ENCODE measurements around the gene TTC21A.

The TTC21A gene

GRCh38 chr3:39121621-39122020 lies 14.1 kb downstream of the TTC21A start:
- H3K4me1 Mint-ChIP-seq, result peaks cover 3% of the 10 kb centered on the region
- no peaks in the 10 kb centered on the region for H3K9me3 Mint-ChIP-seq
- H3K27me3 Mint-ChIP-seq, result no peaks in the 10 kb centered on the region

GRCh38 chr3:39122813-39123212 lies 15.3 kb downstream of the TTC21A start:
- DNase-seq, result no peak
- H3K4me3 Mint-ChIP-seq, result no peak overlapping the region
- no peaks in the 10 kb centered on the region for H3K9me3 Mint-ChIP-seq
- H3K4me1 Mint-ChIP-seq, result peaks cover 14% of the 10 kb centered on the region
- H3K36me3 Mint-ChIP-seq (ENCODE audit: low read depth), result no peaks in the 10 kb centered on the region
- no peak overlapping the region for H3K27ac Mint-ChIP-seq
- no peaks in the 10 kb centered on the region for H3K27me3 Mint-ChIP-seq
- ATAC-seq, result no peak

More at GRCh38 chr3:39121621-39122020, 14.1 kb downstream of the TTC21A start:
- ATAC-seq (no peak), DNase-seq (no peak)
- Mint-ChIP-seq H3K36me3 (ENCODE audit: low read depth) (no peaks in the 10 kb centered on the region), H3K27ac (no peak overlapping the region), H3K4me3 (no peak overlapping the region)

DNA sequence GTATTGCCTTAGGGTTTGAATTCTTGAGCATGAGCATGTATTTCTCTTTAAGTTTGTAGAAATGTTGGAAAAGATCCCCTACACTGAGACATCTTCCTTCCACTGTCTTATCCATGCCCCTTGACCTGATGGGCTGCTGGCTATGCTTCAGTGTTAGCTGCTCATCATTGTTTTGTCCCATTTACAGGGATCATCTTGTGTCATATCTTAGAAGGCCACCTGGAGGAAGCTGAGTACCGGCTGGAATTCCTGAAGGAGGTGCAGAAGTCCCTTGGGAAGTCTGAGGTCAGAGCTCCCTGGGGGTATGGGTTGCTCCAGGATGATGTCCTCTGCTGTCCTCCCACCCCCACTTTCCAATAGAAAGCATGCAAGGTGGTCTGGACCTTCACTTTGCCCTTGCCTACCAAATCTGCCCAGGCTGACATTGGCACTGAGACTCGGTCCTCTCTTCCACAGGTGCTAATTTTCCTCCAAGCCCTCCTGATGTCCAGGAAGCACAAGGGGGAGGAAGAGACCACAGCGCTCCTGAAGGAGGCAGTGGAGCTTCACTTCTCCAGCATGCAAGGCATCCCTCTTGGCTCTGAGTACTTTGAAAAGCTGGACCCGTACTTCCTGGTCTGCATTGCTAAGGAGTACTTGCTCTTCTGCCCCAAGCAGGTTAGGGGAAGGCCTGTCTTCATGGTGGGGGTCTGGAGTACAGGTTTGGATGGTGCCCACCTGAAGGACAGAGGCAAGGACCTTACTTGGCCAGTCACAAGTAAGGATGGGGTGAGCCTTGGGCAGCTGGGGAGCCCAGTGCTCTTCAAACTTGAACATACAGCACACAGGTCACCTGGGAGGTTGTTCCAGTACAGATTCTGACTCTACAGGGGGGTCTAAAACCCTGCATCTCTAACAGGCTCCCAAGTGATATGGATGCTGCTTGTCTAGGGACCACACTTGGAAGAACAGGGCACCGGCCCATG lies 17.7 kb downstream of the TTC21A start:
- peaks cover 18% of the 10 kb centered on the region for H3K4me1 Mint-ChIP-seq
- no peak overlapping the region for H3K27ac Mint-ChIP-seq
- ATAC-seq (no peak), DNase-seq (no peak)
- no peak overlapping the region for H3K4me3 Mint-ChIP-seq
- H3K27me3 Mint-ChIP-seq, result no peaks in the 10 kb centered on the region
- H3K9me3 Mint-ChIP-seq, result no peaks in the 10 kb centered on the region
- H3K36me3 Mint-ChIP-seq (ENCODE audit: low read depth), result no peaks in the 10 kb centered on the region

DNA sequence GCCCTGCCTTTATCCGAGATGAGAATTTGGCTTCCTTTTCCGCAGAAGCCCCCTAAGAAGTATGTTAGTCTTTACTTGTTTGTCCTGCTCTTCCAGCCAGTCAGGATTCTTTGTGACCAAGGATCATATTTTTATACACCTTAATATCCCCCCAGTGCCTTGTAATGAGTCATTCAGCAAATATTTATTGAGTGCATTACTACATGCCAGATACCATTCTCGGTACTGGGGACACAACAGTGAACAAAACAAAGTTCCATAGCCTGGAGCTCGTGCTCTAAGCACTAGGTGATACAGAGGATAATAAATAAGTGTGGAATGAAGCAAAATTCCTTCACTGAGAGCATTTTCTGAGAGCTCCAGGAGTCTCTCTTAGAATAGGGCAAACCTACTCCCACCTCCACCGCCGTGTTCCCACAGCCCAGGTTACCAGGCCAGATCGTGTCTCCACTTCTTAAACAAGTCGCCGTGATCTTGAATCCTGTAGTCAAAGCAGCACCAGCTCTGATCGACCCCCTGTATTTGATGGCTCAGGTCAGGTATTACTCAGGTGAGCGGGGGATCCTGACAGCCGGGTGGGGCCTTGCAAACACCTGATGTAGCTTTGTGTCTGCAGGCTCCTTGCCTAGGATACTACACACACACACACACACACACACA lies 18.5 kb downstream of the TTC21A start:
- H3K4me1 Mint-ChIP-seq, result peaks cover 18% of the 10 kb centered on the region
- H3K4me3 Mint-ChIP-seq, result no peak overlapping the region
- no peak for ATAC-seq
- no peak for DNase-seq
- H3K27me3 Mint-ChIP-seq, result no peaks in the 10 kb centered on the region
- H3K27ac Mint-ChIP-seq, result no peak overlapping the region
- no peaks in the 10 kb centered on the region for H3K9me3 Mint-ChIP-seq
- H3K36me3 Mint-ChIP-seq (ENCODE audit: low read depth), result no peaks in the 10 kb centered on the region

DNA sequence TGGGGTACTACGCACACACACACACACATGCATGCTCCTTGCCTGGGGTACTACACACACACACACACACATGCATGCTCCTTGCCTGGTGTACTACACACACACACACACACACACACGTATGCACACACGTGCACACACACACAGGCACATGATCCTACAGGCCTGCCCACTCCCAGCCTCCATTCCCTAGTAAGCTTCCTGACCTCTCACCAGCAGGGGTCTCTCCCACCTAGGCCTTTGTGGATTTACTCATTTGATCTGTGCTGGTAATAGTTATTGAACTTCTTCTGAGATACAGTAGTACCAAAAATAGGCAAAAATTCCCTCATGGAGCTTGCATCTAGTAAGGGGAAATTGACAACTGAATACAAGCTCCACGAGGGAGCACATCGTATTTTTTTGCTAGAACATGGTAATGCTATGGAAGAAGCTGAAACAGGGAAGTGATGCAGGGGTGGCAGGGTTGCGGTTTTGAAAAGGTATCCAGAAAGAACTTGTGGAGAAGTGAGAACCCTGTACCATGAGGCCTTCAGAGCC lies 19.1 kb downstream of the TTC21A start:
- no peak overlapping the region for H3K27ac Mint-ChIP-seq
- H3K36me3 Mint-ChIP-seq (ENCODE audit: low read depth), result no peaks in the 10 kb centered on the region
- H3K9me3 Mint-ChIP-seq, result no peaks in the 10 kb centered on the region
- peaks cover 18% of the 10 kb centered on the region for H3K4me1 Mint-ChIP-seq
- H3K4me3 Mint-ChIP-seq, result no peak overlapping the region
- DNase-seq (peak; percentile 45), ATAC-seq (peak; percentile 57)
- no peaks in the 10 kb centered on the region for H3K27me3 Mint-ChIP-seq

DNA sequence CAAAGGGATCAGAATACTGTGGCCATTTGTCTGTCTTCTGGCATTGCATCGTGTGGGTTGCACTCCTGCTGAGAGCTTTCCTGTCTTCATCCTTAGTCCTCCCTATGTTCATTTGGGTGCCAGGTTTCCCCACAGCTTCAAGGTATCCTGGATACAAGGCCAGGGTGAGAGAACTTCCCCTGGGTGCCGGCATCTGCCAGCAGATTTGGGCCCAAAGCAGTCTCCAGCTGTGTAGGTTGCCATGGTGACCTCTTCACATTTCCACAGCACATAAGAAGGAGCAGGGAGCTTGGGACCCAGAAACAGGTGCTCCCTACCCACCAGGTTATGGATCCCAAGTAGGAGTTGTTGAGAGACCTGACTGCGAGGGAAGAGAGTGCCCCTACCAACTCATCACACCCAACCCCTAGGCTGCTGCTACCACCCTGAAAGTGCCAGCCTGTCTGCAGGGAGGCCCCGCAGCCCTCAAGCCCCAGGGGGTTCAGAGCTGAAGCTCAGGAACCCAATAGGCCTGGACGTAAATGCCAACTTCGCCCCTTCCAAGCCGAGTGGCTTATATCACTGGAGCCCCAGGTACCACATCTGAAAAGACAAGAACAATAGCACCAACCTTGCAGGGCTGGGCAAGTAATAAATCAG lies 19.9 kb downstream of the TTC21A start:
- ATAC-seq, result no peak
- H3K4me1 Mint-ChIP-seq, result peaks cover 18% of the 10 kb centered on the region
- H3K9me3 Mint-ChIP-seq, result no peaks in the 10 kb centered on the region
- H3K27me3 Mint-ChIP-seq, result no peaks in the 10 kb centered on the region
- H3K4me3 Mint-ChIP-seq, result no peak overlapping the region
- no peak for DNase-seq
- no peaks in the 10 kb centered on the region for H3K36me3 Mint-ChIP-seq (ENCODE audit: low read depth)
- H3K27ac Mint-ChIP-seq, result no peak overlapping the region

GRCh38 chr3:39127908-39128304 lies 20.4 kb downstream of the TTC21A start:
- Mint-ChIP-seq H3K27me3 (no peaks in the 10 kb centered on the region), H3K4me3 (no peak overlapping the region), H3K9me3 (no peaks in the 10 kb centered on the region), H3K4me1 (peaks cover 18% of the 10 kb centered on the region), H3K36me3 (ENCODE audit: low read depth) (no peaks in the 10 kb centered on the region), H3K27ac (no peak overlapping the region)
- no peak for ATAC-seq
- DNase-seq, result no peak

GRCh38 chr3:39128951-39129350 lies 21.5 kb downstream of the TTC21A start:
- Mint-ChIP-seq H3K27me3 (no peaks in the 10 kb centered on the region), H3K4me3 (no peak overlapping the region), H3K27ac (no peak overlapping the region), H3K9me3 (no peaks in the 10 kb centered on the region), H3K36me3 (ENCODE audit: low read depth) (no peaks in the 10 kb centered on the region), H3K4me1 (peaks cover 21% of the 10 kb centered on the region)
- DNase-seq (no peak), ATAC-seq (no peak)

GRCh38 chr3:39130026-39130425 lies 22.5 kb downstream of the TTC21A start:
- H3K36me3 Mint-ChIP-seq (ENCODE audit: low read depth), result no peaks in the 10 kb centered on the region

DNA sequence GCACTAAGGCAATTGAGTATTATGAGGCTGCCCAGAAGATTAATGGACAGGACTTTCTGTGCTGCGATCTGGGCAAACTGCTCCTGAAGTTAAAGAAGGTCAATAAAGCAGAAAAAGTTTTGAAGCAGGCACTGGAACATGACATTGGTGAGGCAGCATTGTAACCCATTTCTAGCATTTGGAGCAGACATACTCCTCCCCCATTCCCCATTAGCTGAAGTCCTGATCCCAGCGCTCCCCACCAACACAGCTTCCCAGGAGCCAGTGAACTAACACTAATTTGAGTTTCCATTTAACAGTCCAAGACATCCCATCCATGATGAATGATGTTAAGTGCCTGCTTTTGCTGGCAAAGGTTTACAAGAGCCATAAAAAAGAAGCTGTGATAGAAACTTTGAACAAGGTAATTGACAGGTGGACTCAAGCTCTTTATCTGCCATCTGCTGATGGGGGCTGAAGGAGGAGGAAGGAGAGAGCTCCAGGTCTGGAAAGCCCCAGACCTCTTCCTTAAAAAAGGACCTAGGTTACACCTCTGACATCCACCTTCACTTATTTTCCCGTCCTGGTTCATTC lies 23.3 kb downstream of the TTC21A start:
- Mint-ChIP-seq H3K9me3 (no peaks in the 10 kb centered on the region), H3K27me3 (no peaks in the 10 kb centered on the region), H3K27ac (no peak overlapping the region), H3K36me3 (ENCODE audit: low read depth) (no peaks in the 10 kb centered on the region), H3K4me1 (peaks cover 21% of the 10 kb centered on the region), H3K4me3 (no peak overlapping the region)
- DNase-seq (no peak), ATAC-seq (no peak)

More at GRCh38 chr3:39130026-39130425, 22.5 kb downstream of the TTC21A start:
- DNase-seq, result no peak
- H3K9me3 Mint-ChIP-seq, result no peaks in the 10 kb centered on the region
- H3K4me1 Mint-ChIP-seq, result peaks cover 21% of the 10 kb centered on the region
- no peak overlapping the region for H3K27ac Mint-ChIP-seq
- no peak for ATAC-seq
- no peak overlapping the region for H3K4me3 Mint-ChIP-seq
- H3K27me3 Mint-ChIP-seq, result no peaks in the 10 kb centered on the region

- H3K27ac Mint-ChIP-seq, result no peak overlapping the region
Measured at GRCh38 chr3:39132096-39133092, 24.9 kb downstream of the TTC21A start.

GRCh38 chr3:39133093-39133490 lies 25.6 kb downstream of the TTC21A start:
- DNase-seq, result no peak
- Mint-ChIP-seq H3K36me3 (ENCODE audit: low read depth) (no peaks in the 10 kb centered on the region), H3K27me3 (no peaks in the 10 kb centered on the region), H3K27ac (no peak overlapping the region), H3K4me1 (peaks cover 4% of the 10 kb centered on the region), H3K4me3 (no peak overlapping the region), H3K9me3 (no peaks in the 10 kb centered on the region)
- ATAC-seq, result no peak

More at GRCh38 chr3:39132096-39133092, 24.9 kb downstream of the TTC21A start:
- Mint-ChIP-seq H3K27me3 (no peaks in the 10 kb centered on the region), H3K4me3 (no peak overlapping the region), H3K36me3 (ENCODE audit: low read depth) (no peaks in the 10 kb centered on the region), H3K9me3 (no peaks in the 10 kb centered on the region), H3K4me1 (peaks cover 11% of the 10 kb centered on the region)
- DNase-seq (no peak), ATAC-seq (no peak)

- Mint-ChIP-seq H3K4me3 (no peak overlapping the region), H3K27ac (no peak overlapping the region), H3K27me3 (no peaks in the 10 kb centered on the region), H3K4me1 (peaks cover 8% of the 10 kb centered on the region), H3K36me3 (ENCODE audit: low read depth) (peaks cover 1% of the 10 kb centered on the region), H3K9me3 (no peaks in the 10 kb centered on the region)
- DNase-seq, result no peak
- no peak for ATAC-seq
Measured at GRCh38 chr3:39133822-39134221, 26.3 kb downstream of the TTC21A start.

Measured in activated naive CD8-positive, alpha-beta T cell treated with anti-CD3 and anti-CD28 coated beads, Interleukin-2, amount 50 U/mL, for 24 hours (primary cell).